H1 (cell line): ENCODE measurements around the gene NREP.

Experiments
- CEBPB ChIP-seq: IDR thresholded peaks from 2 replicates; pipeline ENCODE4 v1.6.1; 2012; ENCODE audit warnings: low read depth, low read length
- CHD2 ChIP-seq: IDR thresholded peaks from 2 replicates; pipeline ENCODE4 v1.6.1; 2012; ENCODE audit warnings: low read length, improper control_type of control experiment
- GABPA ChIP-seq: IDR thresholded peaks from 2 replicates; pipeline ENCODE4 v1.6.1; 2011; ENCODE audit warnings: mild to moderate bottlenecking, low read length, moderate library complexity, borderline replicate concordance; ENCODE audit not compliant: insufficient read depth
- POLR2A ChIP-seq, 2 experiments: IDR thresholded peaks; 1 replicate in 1 of 2; 2 replicates in 1 of 2; pipeline ENCODE4 v1.6.1; 2011; ENCODE audit warnings: low read depth in 2 of 2, low read length in 2 of 2, mild to moderate bottlenecking in 2 of 2; ENCODE audit errors: control extremely low read depth in 1 of 2
- POLR2AphosphoS5 ChIP-seq: IDR thresholded peaks from 2 replicates; pipeline ENCODE4 v1.6.1; 2011; ENCODE audit warnings: low read depth, low read length
- SIX5 ChIP-seq: IDR thresholded peaks from 2 replicates; pipeline ENCODE4 v1.6.1; 2011; ENCODE audit warnings: mild to moderate bottlenecking, low read depth, low read length
- YY1 ChIP-seq: IDR thresholded peaks from 2 replicates; pipeline ENCODE4 v1.6.1; 2011; ENCODE audit warnings: low read depth, mild to moderate bottlenecking, low read length
- TF ChIP-seq, protein P1 (sequence below): IDR thresholded peaks from 2 replicates; pipeline ENCODE4 v1.6.1; 2012; ENCODE audit warnings: inconsistent platforms

DNA sequence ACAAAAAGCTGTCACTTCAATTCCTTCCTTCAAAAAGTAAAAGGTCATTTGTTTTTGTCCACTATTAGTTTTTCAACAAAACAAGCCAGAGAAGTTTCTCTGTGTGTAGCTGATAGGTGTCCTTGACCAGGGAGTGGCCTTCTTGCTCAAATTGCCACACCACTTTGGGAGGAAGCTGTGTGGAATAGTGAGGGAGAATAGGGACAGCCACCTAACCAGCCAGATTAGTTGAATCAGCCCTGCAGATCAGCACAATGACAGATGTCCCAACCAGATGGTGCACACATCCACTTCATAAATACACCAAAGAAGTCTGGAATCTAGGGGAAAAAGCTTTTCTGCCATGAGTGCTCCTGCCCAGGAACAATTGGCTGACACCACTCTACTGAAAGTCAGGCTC lies 37.2 kb downstream of the NREP start:
- TF ChIP-seq SIX5 (no peak), CEBPB (no peak), GABPA (no peak), CHD2 (no peak), POLR2A (IDR thresholded peaks at IDR 0.05; ENCODE audit: control extremely low read depth in 1 of 2, low read depth in 2 of 2, low read length in 2 of 2) (no peak), POLR2AphosphoS5 (no peak), YY1 (no peak)
- TF ChIP-seq, protein P1, sequence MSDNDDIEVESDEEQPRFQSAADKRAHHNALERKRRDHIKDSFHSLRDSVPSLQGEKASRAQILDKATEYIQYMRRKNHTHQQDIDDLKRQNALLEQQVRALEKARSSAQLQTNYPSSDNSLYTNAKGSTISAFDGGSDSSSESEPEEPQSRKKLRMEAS = no peak
